KMS-11 (cell line): Measurements from ENCODE around the gene UBE2E1.
A peak's percentile ranks its signal among the peaks of the same experiment; 100 is the strongest.

Experiments
- H2AFZ ChIP-seq: fragments of 200-600 bp; sonication (generic); 2 replicates; pipeline ENCODE4 v1.6.1; 2016; ENCODE audit warnings: antibody characterized with exemption, mixed run types, low read depth
- H3K27ac ChIP-seq: fragments of 200-600 bp; sonication (generic); 2 replicates; pipeline ENCODE4 v1.6.1; 2016; ENCODE audit warnings: mild to moderate bottlenecking, mixed run types
- H3K27me3 ChIP-seq: fragments of 200-600 bp; sonication (generic); 2 replicates; pipeline ENCODE4 v1.6.1; 2017; ENCODE audit warnings: mild to moderate bottlenecking, low read depth, mixed run types, moderate library complexity; ENCODE audit not compliant: insufficient read depth
- H3K36me3 ChIP-seq: fragments of 200-600 bp; sonication (generic); 2 replicates; pipeline ENCODE4 v1.6.1; 2017; ENCODE audit warnings: mild to moderate bottlenecking, mixed run types; ENCODE audit not compliant: insufficient read depth
- H3K4me1 ChIP-seq: fragments of 200-600 bp; sonication (generic); 2 replicates; pipeline ENCODE4 v1.6.1; 2016; ENCODE audit warnings: mild to moderate bottlenecking, low read depth, mixed run types; ENCODE audit not compliant: poor library complexity, severe bottlenecking
- H3K4me2 ChIP-seq: fragments of 200-600 bp; sonication (generic); 2 replicates; pipeline ENCODE4 v1.7.0; 2016; ENCODE audit warnings: mild to moderate bottlenecking, mixed run types
- H3K4me3 ChIP-seq: fragments of 200-600 bp; sonication (generic); IDR thresholded peaks from 2 replicates; pipeline ENCODE4 v1.6.1; 2017; ENCODE audit warnings: low read depth, low read length, mixed read lengths; ENCODE audit not compliant: insufficient read depth
- H3K79me2 ChIP-seq: fragments of 200-600 bp; sonication (generic); 2 replicates; pipeline ENCODE4 v1.6.1; 2016; ENCODE audit warnings: low read depth, mixed run types; ENCODE audit not compliant: insufficient read depth
- H3K9ac ChIP-seq: fragments of 200-600 bp; sonication (generic); 2 replicates; pipeline ENCODE4 v1.6.1; 2016; ENCODE audit warnings: mild to moderate bottlenecking, mixed run types
- H4K20me1 ChIP-seq: fragments of 200-600 bp; sonication (generic); 2 replicates; pipeline ENCODE4 v1.6.1; 2016; ENCODE audit warnings: mild to moderate bottlenecking, mixed run types; ENCODE audit not compliant: insufficient read depth
- TF ChIP-seq, protein P1 (sequence below): fragments of 200-600 bp; sonication (generic); conservative IDR thresholded peaks from 2 replicates; pipeline ENCODE4 v1.6.1; 2017; ENCODE audit warnings: low read depth, mild to moderate bottlenecking, antibody characterized with exemption, low read length, moderate library complexity, mixed read lengths

Gene UBE2E1

DNA sequence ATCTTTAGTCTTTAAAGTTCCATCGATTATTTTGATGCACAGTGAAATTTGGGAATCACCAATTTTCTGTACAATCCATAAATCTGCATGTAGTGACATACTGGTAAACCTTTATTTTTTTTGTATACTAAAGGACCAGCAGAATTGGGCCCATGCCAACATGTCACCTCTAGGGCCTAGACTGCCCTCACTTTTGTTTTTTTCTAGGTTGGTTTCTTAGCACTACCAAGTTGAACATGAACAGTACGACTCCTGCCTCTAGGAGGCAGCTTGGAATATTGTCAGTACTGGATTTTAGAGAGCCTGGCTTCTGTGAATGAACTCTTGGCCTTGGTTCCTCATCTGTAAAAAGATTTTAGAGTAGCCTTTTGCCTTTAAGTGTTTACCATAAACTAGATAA is 78.7 kb downstream of the UBE2E1 start:
- H3K79me2 ChIP-seq: peaks cover 37% of the 10 kb centered on the region; the same call in 1 of the 2 replicates
- no peak overlapping the region for H3K4me3 ChIP-seq
- TF ChIP-seq, protein P1, sequence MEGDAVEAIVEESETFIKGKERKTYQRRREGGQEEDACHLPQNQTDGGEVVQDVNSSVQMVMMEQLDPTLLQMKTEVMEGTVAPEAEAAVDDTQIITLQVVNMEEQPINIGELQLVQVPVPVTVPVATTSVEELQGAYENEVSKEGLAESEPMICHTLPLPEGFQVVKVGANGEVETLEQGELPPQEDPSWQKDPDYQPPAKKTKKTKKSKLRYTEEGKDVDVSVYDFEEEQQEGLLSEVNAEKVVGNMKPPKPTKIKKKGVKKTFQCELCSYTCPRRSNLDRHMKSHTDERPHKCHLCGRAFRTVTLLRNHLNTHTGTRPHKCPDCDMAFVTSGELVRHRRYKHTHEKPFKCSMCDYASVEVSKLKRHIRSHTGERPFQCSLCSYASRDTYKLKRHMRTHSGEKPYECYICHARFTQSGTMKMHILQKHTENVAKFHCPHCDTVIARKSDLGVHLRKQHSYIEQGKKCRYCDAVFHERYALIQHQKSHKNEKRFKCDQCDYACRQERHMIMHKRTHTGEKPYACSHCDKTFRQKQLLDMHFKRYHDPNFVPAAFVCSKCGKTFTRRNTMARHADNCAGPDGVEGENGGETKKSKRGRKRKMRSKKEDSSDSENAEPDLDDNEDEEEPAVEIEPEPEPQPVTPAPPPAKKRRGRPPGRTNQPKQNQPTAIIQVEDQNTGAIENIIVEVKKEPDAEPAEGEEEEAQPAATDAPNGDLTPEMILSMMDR: no peak
- H3K4me1 ChIP-seq: peaks cover 12% of the 10 kb centered on the region
- no peak overlapping the region for H2AFZ ChIP-seq
- H3K27ac ChIP-seq: no peak overlapping the region
- H3K4me2 ChIP-seq: no peak overlapping the region
- no peak overlapping the region for H3K9ac ChIP-seq
- H3K36me3 ChIP-seq: no peaks in the 10 kb centered on the region
- H4K20me1 ChIP-seq: 0 out of 2 replicates have a peak, but pooled peaks cover 4% of the 10 kb centered on the region
- no peaks in the 10 kb centered on the region for H3K27me3 ChIP-seq

DNA sequence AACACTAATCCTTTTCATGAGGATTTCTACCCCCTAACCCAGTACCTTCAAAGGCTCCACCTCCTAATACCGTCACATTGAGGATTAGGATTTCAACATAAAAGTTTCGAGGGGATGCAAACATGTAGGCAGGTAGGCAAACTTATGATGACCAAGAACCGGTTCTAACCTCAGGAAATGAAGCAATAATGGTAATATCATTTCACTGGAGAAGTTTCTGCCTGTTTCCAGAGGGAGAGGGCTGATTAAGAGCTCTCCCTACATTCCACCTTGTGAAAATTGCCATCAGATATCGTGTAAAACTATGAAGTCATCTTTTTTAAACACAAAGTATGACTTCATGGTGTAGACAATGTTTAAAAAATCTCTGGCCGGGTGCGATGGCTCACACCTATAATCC is 79.5 kb downstream of the UBE2E1 start:
- Histone ChIP-seq H3K4me3 (no peak overlapping the region), H3K4me2 (no peak overlapping the region), H3K27ac (no peak overlapping the region), H4K20me1 (0 out of 2 replicates have a peak, but pooled peaks cover 9% of the 10 kb centered on the region), H3K36me3 (no peaks in the 10 kb centered on the region), H3K79me2 (peaks cover 37% of the 10 kb centered on the region; the same call in 1 of the 2 replicates), H3K4me1 (peaks cover 12% of the 10 kb centered on the region), H3K9ac (no peak overlapping the region), H2AFZ (no peak overlapping the region), H3K27me3 (no peaks in the 10 kb centered on the region)
- TF ChIP-seq, protein P1: no peak

- peaks cover 12% of the 10 kb centered on the region for H3K4me1 ChIP-seq
- no peak overlapping the region for H3K9ac ChIP-seq
- H4K20me1 ChIP-seq: 0 out of 2 replicates have a peak, but pooled peaks cover 9% of the 10 kb centered on the region
- H3K36me3 ChIP-seq: no peaks in the 10 kb centered on the region
- H3K27me3 ChIP-seq: no peaks in the 10 kb centered on the region
- H2AFZ ChIP-seq: no peak overlapping the region
- no peak overlapping the region for H3K4me2 ChIP-seq
- H3K4me3 ChIP-seq: no peak overlapping the region
- H3K79me2 ChIP-seq: peaks cover 37% of the 10 kb centered on the region; the same call in 1 of the 2 replicates
- TF ChIP-seq, protein P1: no peak
- H3K27ac ChIP-seq: no peak overlapping the region
Observed at GRCh38 chr3:23886311-23886710, 80.6 kb downstream of the UBE2E1 start.

GRCh38 chr3:23888617-23889228 is 83.0 kb downstream of the UBE2E1 start:
- Histone ChIP-seq H2AFZ (no peak overlapping the region), H3K36me3 (no peaks in the 10 kb centered on the region), H3K4me2 (no peak overlapping the region), H3K27me3 (no peaks in the 10 kb centered on the region), H3K27ac (no peak overlapping the region), H3K79me2 (peaks cover 30% of the 10 kb centered on the region; the same call in 1 of the 2 replicates), H3K9ac (no peak overlapping the region), H4K20me1 (0 out of 2 replicates have a peak, but pooled peaks cover 9% of the 10 kb centered on the region), H3K4me1 (peaks cover 12% of the 10 kb centered on the region), H3K4me3 (no peak overlapping the region)
- TF ChIP-seq, protein P1: peak; percentile 80
